Chondrocyte (in vitro differentiated cells): ENCODE data around the gene AGPS. TPM values are rescaled to one million over a fixed set of nuclear protein-coding genes. Genes with fewer than 3 reads are reported as not detected.

ENCODE experiments used
- DNase-seq: peaks from one replicate; pipeline ENCODE4 v3.0.0; 2021; ENCODE audit warnings: mixed read lengths, low spot score
- H3K27ac Mint-ChIP-seq: one replicate; pipeline ENCODE4 v1.8.0; 2021; ENCODE audit warnings: mild to moderate bottlenecking, moderate library complexity, mixed read lengths; ENCODE audit not compliant: unreplicated experiment
- H3K27me3 Mint-ChIP-seq: 2 replicates; pipeline ENCODE4 v1.8.0; 2021; ENCODE audit warnings: low read depth, mixed read lengths
- H3K36me3 Mint-ChIP-seq: 2 replicates; pipeline ENCODE4 v1.8.0; 2021; ENCODE audit warnings: low read depth, mixed read lengths
- H3K4me1 Mint-ChIP-seq: 2 replicates; pipeline ENCODE4 v1.8.0; 2021; ENCODE audit warnings: low read depth, mild to moderate bottlenecking, mixed read lengths
- H3K4me3 Mint-ChIP-seq: one replicate; pipeline ENCODE4 v1.8.0; 2021; ENCODE audit warnings: mild to moderate bottlenecking, moderate library complexity, mixed read lengths; ENCODE audit not compliant: unreplicated experiment
- H3K9me3 Mint-ChIP-seq: 2 replicates; pipeline ENCODE4 v1.8.0; 2021; ENCODE audit warnings: low read depth, mixed read lengths
- CTCF ChIP-seq: fragments of 200-600 bp; sonication (generic); IDR thresholded peaks from 2 replicates; pipeline ENCODE4 v1.5.0; 2021; ENCODE audit warnings: antibody characterized with exemption, mild to moderate bottlenecking, moderate library complexity
- total RNA-seq: library from RNA; stranded (reverse); gene quantifications from 3 replicates; pipeline ENCODE4 v1.2.1, GENCODE V29; 2021

AGPS gene
- total RNA-seq, 1 donor from 2014 or later = 40.2 TPM

- Mint-ChIP-seq H3K36me3 (peaks cover 10% of the 10 kb centered on the region), H3K4me3 (no peak overlapping the region), H3K27ac (no peak overlapping the region), H3K9me3 (peaks cover 7% of the 10 kb centered on the region), H3K27me3 (no peaks in the 10 kb centered on the region), H3K4me1 (peaks cover 28% of the 10 kb centered on the region)
- TF ChIP-seq CTCF = no peak
- DNase-seq = no peak
These were observed 148.9 kb downstream of the AGPS start for GRCh38 chr2:177541258-177541991.

GRCh38 chr2:177542396-177542795 lies 149.8 kb downstream of the AGPS start:
- H3K27me3 Mint-ChIP-seq = no peaks in the 10 kb centered on the region
- H3K4me1 Mint-ChIP-seq = peaks cover 28% of the 10 kb centered on the region
- H3K4me3 Mint-ChIP-seq = no peak overlapping the region
- no peak overlapping the region for H3K27ac Mint-ChIP-seq
- H3K9me3 Mint-ChIP-seq = peaks cover 9% of the 10 kb centered on the region
- peaks cover 10% of the 10 kb centered on the region for H3K36me3 Mint-ChIP-seq
- DNase-seq = no peak
- no peak for TF ChIP-seq CTCF

GRCh38 chr2:177543007-177543760 lies 150.6 kb downstream of the AGPS start:
- DNase-seq = no peak
- Mint-ChIP-seq H3K27me3 (no peaks in the 10 kb centered on the region), H3K4me1 (peaks cover 28% of the 10 kb centered on the region), H3K27ac (peak overlapping the region; percentile 66), H3K4me3 (no peak overlapping the region), H3K36me3 (peaks cover 8% of the 10 kb centered on the region), H3K9me3 (peaks cover 9% of the 10 kb centered on the region)
- TF ChIP-seq CTCF = no peak

GRCh38 chr2:177545143-177545542 lies 152.6 kb downstream of the AGPS start:
- peaks cover 5% of the 10 kb centered on the region for H3K36me3 Mint-ChIP-seq

More at GRCh38 chr2:177545143-177545542, 152.6 kb downstream of the AGPS start:
- no peak for DNase-seq
- TF ChIP-seq CTCF = no peak
- no peak overlapping the region for H3K27ac Mint-ChIP-seq
- H3K4me1 Mint-ChIP-seq = peaks cover 34% of the 10 kb centered on the region
- H3K27me3 Mint-ChIP-seq = no peaks in the 10 kb centered on the region
- H3K4me3 Mint-ChIP-seq = no peak overlapping the region
- H3K9me3 Mint-ChIP-seq = peaks cover 9% of the 10 kb centered on the region
